ENCODE results near the gene RIMBP2.

GRCh38 chr12:130514149-130514551, 201.9 kb downstream of the RIMBP2 start:
- TF ChIP-seq CTCF (IDR thresholded peaks at IDR 0.05) (no peak), RFX5 (IDR thresholded peaks at IDR 0.05; ENCODE audit: low read length) (no peak), NRF1 (IDR thresholded peaks at IDR 0.05; ENCODE audit: low read depth, low read length) (no peak), RXRA (IDR thresholded peaks at IDR 0.05; ENCODE audit: borderline replicate concordance, low read depth) (no peak), POLR2AphosphoS5 (IDR thresholded peaks at IDR 0.05; ENCODE audit: low read depth, low read length) (no peak), GABPA (IDR thresholded peaks at IDR 0.05; ENCODE audit: low read depth) (no peak), JUND (IDR thresholded peaks at IDR 0.05) (no peak), CHD2 (IDR thresholded peaks at IDR 0.05; ENCODE audit: low read length, partially characterized antibody) (no peak), RAD21 (IDR thresholded peaks at IDR 0.05; ENCODE audit: low read length) (no peak), RCOR1 (IDR thresholded peaks at IDR 0.05; ENCODE audit: low read length) (no peak)

Data from SK-N-SH (cell line).